Esophagus muscularis mucosa (tissue), 4 donors: ENCODE data around the gene PITPNM3. TPM values are rescaled to one million over a fixed set of nuclear protein-coding genes. Genes with fewer than 3 reads are reported as not detected.
"Not testable (repeated sequence)": the region's sequence is repeated elsewhere in the genome, so short reads cannot be mapped to it uniquely, and the experiment has no call there.

Experiments
- DNase-seq: peaks from one replicate; pipeline ENCODE4 v3.0.0-alpha.2; 2017; ENCODE audit errors: extremely low spot score
- H3K27ac ChIP-seq, 4 donors: fragments of 200-600 bp; sonication (generic); replicated peaks in 1 of 4; 1 replicate in 3 of 4; 2 replicates in 1 of 4; pipeline ENCODE4 v1.5.1; 2016 to 2019; ENCODE audit warnings: mild to moderate bottlenecking in 1 of 4
- H3K27me3 ChIP-seq, 4 donors: fragments of 200-600 bp; sonication (generic); one replicate each; pipeline versions ENCODE4 v1.5.1 to v1.6.0; 2016 to 2019
- H3K36me3 ChIP-seq, 4 donors: fragments of 200-600 bp; sonication (generic); one replicate each; pipeline ENCODE4 v1.5.1; 2016 to 2019
- H3K4me1 ChIP-seq, 4 donors: fragments of 200-600 bp; sonication (generic); one replicate each; pipeline ENCODE4 v1.5.1; 2016 to 2019
- H3K4me3 ChIP-seq, 4 donors: fragments of 200-600 bp; sonication (generic); 1 replicate in 2 of 4; 2 replicates in 2 of 4; pipeline ENCODE4 v1.5.1; 2016 to 2019; ENCODE audit warnings: mild to moderate bottlenecking in 4 of 4, moderate library complexity in 1 of 4
- H3K9me3 ChIP-seq, 4 donors: fragments of 200-600 bp; sonication (generic); 1 replicate in 3 of 4; 2 replicates in 1 of 4; pipeline ENCODE4 v1.5.1; 2016 to 2019
- EP300 ChIP-seq: sonication (generic); formaldehyde crosslinking; IDR thresholded peaks from one replicate; pipeline ENCODE4 v1.6.1; 2017; ENCODE audit warnings: antibody characterized with exemption
- POLR2A ChIP-seq: fragments of 450-650 bp; IDR thresholded peaks from one replicate; pipeline ENCODE4 v1.6.1; 2017; ENCODE audit warnings: antibody characterized with exemption, moderate library complexity, mild to moderate bottlenecking, low read depth
- POLR2AphosphoS5 ChIP-seq, 2 donors: sonication (generic); formaldehyde crosslinking; IDR thresholded peaks; one replicate each; pipeline ENCODE4 v1.6.1; 2017; ENCODE audit warnings: antibody characterized with exemption in 2 of 2
- WGBS: methylation state at CpG from one replicate; pipeline ENCODE4 v1.1.5; 2018; 5-methylcytosine and 5-hydroxymethylcytosine counted together
- intact Hi-C: fragments of 100-400 bp; cut with DNase I; formaldehyde crosslinking; loops from one replicate; pipeline ENCODE4 v1.15.1; 2023
- total RNA-seq, 4 donors: library from RNA; depleted of rRNA; stranded (reverse); fragments of >200 nt; gene quantifications; one replicate each; pipeline versions ENCODE4 v1.1.0 to v1.2.1, GENCODE V29; 2016
- TF ChIP-seq, protein P1 (sequence below), 3 experiments: fragments of 200-600 bp in 2 of 3; fragments of 450-650 bp in 1 of 3; sonication (generic) in 2 of 3; IDR thresholded peaks; one replicate each; pipeline ENCODE4 v1.5.1; 2017 to 2019; ENCODE audit warnings: antibody characterized with exemption in 3 of 3, mild to moderate bottlenecking in 2 of 3, moderate library complexity in 1 of 3

Gene PITPNM3
- total RNA-seq, 4 donors from 2014 or later = 46.5 to 93.2 (median 68.9) TPM

DNA sequence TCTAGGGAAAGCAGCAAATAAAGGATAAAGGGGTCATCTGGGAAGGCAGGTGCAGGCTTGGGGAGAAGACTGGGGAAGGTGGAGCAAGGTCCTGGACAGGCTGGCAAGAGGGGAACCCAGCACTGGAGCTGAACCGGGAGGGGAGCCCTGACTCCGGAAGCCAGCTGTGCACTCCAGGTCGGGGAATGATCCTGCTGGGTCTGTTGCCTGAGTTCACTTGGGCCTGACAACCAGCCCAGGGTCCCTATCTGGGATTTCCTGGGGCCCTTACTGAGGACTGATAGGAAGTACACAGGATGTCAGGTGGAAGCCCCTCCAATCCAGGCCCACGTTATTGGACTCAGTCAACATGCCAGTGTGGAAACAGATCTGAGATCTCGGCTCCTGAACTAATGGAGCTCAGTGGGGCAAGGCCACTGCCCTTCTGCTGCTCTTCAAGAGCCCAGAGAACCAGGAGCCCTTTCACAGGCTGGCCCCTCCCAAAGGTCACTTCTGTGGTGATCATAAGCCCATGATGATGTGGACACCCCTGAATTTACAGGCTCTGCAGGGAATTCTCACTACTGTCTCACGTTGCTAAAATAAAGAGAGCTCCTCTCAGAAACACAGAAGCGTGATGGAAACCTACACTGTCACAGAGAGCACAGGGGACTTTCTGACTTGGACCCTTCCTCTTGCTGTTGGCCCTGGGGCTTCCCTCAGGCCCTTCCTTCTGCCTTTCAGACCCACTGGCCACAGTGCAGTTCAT is 19.9 kb upstream of the PITPNM3 start:
- Histone ChIP-seq H3K27me3 (no peaks in the 10 kb centered on the region), H3K27ac (peak overlapping the region in 1 of 4 donors; percentile 8), H3K4me3 (no peak overlapping the region), H3K4me1 (peaks cover 8 to 21% (median 17%) of the 10 kb centered on the region in 4 donors), H3K9me3 (no peaks in the 10 kb centered on the region), H3K36me3 (peaks cover 27 to 51% (median 39%) of the 10 kb centered on the region in 4 donors)
- no peak for DNase-seq
- WGBS = 90% methylated on average over 7 of the region's 7 CpGs
- no peak for TF ChIP-seq EP300
- TF ChIP-seq, protein P1, sequence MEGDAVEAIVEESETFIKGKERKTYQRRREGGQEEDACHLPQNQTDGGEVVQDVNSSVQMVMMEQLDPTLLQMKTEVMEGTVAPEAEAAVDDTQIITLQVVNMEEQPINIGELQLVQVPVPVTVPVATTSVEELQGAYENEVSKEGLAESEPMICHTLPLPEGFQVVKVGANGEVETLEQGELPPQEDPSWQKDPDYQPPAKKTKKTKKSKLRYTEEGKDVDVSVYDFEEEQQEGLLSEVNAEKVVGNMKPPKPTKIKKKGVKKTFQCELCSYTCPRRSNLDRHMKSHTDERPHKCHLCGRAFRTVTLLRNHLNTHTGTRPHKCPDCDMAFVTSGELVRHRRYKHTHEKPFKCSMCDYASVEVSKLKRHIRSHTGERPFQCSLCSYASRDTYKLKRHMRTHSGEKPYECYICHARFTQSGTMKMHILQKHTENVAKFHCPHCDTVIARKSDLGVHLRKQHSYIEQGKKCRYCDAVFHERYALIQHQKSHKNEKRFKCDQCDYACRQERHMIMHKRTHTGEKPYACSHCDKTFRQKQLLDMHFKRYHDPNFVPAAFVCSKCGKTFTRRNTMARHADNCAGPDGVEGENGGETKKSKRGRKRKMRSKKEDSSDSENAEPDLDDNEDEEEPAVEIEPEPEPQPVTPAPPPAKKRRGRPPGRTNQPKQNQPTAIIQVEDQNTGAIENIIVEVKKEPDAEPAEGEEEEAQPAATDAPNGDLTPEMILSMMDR (IDR thresholded peaks at IDR 0.05) = no peak
- no peak for TF ChIP-seq POLR2AphosphoS5 (IDR thresholded peaks at IDR 0.05)
- TF ChIP-seq POLR2A = no peak
- intact Hi-C loops = no loop called here

DNA sequence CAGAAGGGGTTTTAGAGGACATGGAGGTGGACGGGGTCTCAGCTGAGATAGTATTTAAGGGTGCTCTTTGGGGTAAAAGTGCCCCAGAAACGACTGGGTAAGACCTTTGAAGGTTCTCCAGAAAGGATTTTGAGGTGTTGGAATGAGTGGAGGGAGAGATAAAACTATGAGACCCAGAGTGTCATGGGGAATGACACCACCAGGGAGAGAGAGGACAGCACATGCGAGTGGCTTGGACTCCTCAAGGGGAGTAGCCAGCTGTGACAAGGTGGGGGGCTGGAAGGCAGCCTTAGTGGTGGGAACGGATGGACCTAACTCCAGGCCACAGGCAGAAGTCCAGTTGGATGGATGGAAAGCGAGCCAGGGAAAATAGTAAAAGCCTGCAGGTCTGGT is 19.2 kb upstream of the PITPNM3 start:
- DNase-seq = no peak
- peaks cover 8 to 27% (median 24%) of the 10 kb centered on the region in 4 donors for H3K4me1 ChIP-seq
- H3K36me3 ChIP-seq = peaks cover 27 to 47% (median 35%) of the 10 kb centered on the region in 4 donors
- WGBS = 82% methylated on average over 5 of the region's 5 CpGs
- TF ChIP-seq POLR2A (no peak), EP300 (no peak), POLR2AphosphoS5 (IDR thresholded peaks at IDR 0.05) (no peak)
- TF ChIP-seq, protein P1 (IDR thresholded peaks at IDR 0.05) = no peak
- H3K27me3 ChIP-seq = no peaks in the 10 kb centered on the region
- no peaks in the 10 kb centered on the region for H3K9me3 ChIP-seq
- no peak overlapping the region for H3K4me3 ChIP-seq
- H3K27ac ChIP-seq = peak overlapping the region in 2 of 4 donors; percentile 8 to 26
- intact Hi-C loops = no loop called here

- TF ChIP-seq EP300 = no peak
- TF ChIP-seq, protein P1 (IDR thresholded peaks at IDR 0.05) = peak in 1 of 3 experiments; percentile 3
- peaks cover 8 to 29% (median 24%) of the 10 kb centered on the region in 4 donors for H3K4me1 ChIP-seq
- 57% methylated on average over 14 of the region's 23 CpGs for WGBS
- H3K9me3 ChIP-seq = no peaks in the 10 kb centered on the region
- peak overlapping the region in 1 of 4 donors; percentile 7 for H3K4me3 ChIP-seq
- H3K27ac ChIP-seq = peak overlapping the region in 2 of 4 donors; percentile 26 to 36
- H3K36me3 ChIP-seq = peaks cover 27 to 46% (median 33%) of the 10 kb centered on the region in 4 donors
- intact Hi-C loops = no loop called here
- no peaks in the 10 kb centered on the region for H3K27me3 ChIP-seq
- DNase-seq = no peak
These were observed 18.6 kb upstream of the PITPNM3 start for GRCh38 chr17:6574687-6575595.

- H3K27ac ChIP-seq = no peak overlapping the region
- DNase-seq = no peak
- H3K4me1 ChIP-seq = peaks cover 8 to 29% (median 24%) of the 10 kb centered on the region in 4 donors
- intact Hi-C loops = no loop called here
- no peaks in the 10 kb centered on the region for H3K27me3 ChIP-seq
- no peaks in the 10 kb centered on the region for H3K9me3 ChIP-seq
- TF ChIP-seq POLR2AphosphoS5 (IDR thresholded peaks at IDR 0.05) (no peak), EP300 (no peak), POLR2A (no peak)
- TF ChIP-seq, protein P1 (IDR thresholded peaks at IDR 0.05) = no peak
- no peak overlapping the region for H3K4me3 ChIP-seq
- WGBS = 93% methylated on average over 7 of the region's 13 CpGs
- H3K36me3 ChIP-seq = peaks cover 24 to 38% (median 26%) of the 10 kb centered on the region in 4 donors
These were observed 17.8 kb upstream of the PITPNM3 start for GRCh38 chr17:6573982-6574686.

GRCh38 chr17:6573495-6573894 is 17.1 kb upstream of the PITPNM3 start:
- H3K4me3 ChIP-seq, H3K27ac ChIP-seq, H3K9me3 ChIP-seq, H3K27me3 ChIP-seq, intact Hi-C loops: not testable (repeated sequence)
- H3K36me3 ChIP-seq = peaks cover 17 to 32% (median 20%) of the 10 kb centered on the region in 4 donors
- DNase-seq = peak; percentile 55
- WGBS = 94% methylated on average over 6 of the region's 6 CpGs
- H3K4me1 ChIP-seq = peaks cover 8 to 29% (median 24%) of the 10 kb centered on the region in 4 donors
